ENCODE data around the gene CLEC20A. TPM values are rescaled to one million over a fixed set of nuclear protein-coding genes. Genes with fewer than 3 reads are reported as not detected.

CLEC20A gene
- total RNA-seq = not detected

- no peak for ATAC-seq
Observed at GRCh38 chr1:178496410-178497135, at the start of gene CLEC20A. Gene CLEC20A (minus strand): TSS chr1:178496964. CDS start chr1:178496939, 25 bp downstream.

GRCh38 chr1:178544531-178544930, 47.8 kb upstream of the CLEC20A start:
- no peak for ATAC-seq

GRCh38 chr1:178543290-178543607, 46.5 kb upstream of the CLEC20A start:
- peak; percentile 37 for ATAC-seq

GRCh38 chr1:178542554-178543289, 46.0 kb upstream of the CLEC20A start:
- peak; percentile 89 for ATAC-seq

- peak; percentile 31 for ATAC-seq
Observed at GRCh38 chr1:178541829-178542553, 45.2 kb upstream of the CLEC20A start.

- no peak for ATAC-seq
Observed at GRCh38 chr1:178541379-178541778, 44.6 kb upstream of the CLEC20A start.

- ATAC-seq = no peak
Observed at GRCh38 chr1:178540646-178541045, 43.9 kb upstream of the CLEC20A start.

- no peak for ATAC-seq
Observed at GRCh38 chr1:178540204-178540603, 43.4 kb upstream of the CLEC20A start.

GRCh38 chr1:178539291-178539690, 42.5 kb upstream of the CLEC20A start:
- no peak for ATAC-seq

- peak; percentile 31 for ATAC-seq
Observed at GRCh38 chr1:178538192-178538916, 41.6 kb upstream of the CLEC20A start.

GRCh38 chr1:178537382-178538090, 40.8 kb upstream of the CLEC20A start:
- peak; percentile 14 for ATAC-seq

GRCh38 chr1:178536844-178537371, 40.1 kb upstream of the CLEC20A start:
- ATAC-seq = peak; percentile 88

GRCh38 chr1:178536329-178536728, 39.6 kb upstream of the CLEC20A start:
- no peak for ATAC-seq

GRCh38 chr1:178534137-178534868, 37.5 kb upstream of the CLEC20A start:
- no peak for ATAC-seq

- ATAC-seq = no peak
Observed at GRCh38 chr1:178533121-178533946, 36.6 kb upstream of the CLEC20A start.

- peak; percentile 71 for ATAC-seq
Observed at GRCh38 chr1:178532392-178532791, 35.6 kb upstream of the CLEC20A start.

GRCh38 chr1:178531887-178532286, 35.1 kb upstream of the CLEC20A start:
- peak; percentile 19 for ATAC-seq

- ATAC-seq = no peak
Observed at GRCh38 chr1:178530502-178530901, 33.7 kb upstream of the CLEC20A start.

- peak; percentile 78 for ATAC-seq
Observed at GRCh38 chr1:178530037-178530402, 33.3 kb upstream of the CLEC20A start.

GRCh38 chr1:178529364-178530036, 32.7 kb upstream of the CLEC20A start:
- peak; percentile 12 for ATAC-seq

All from esophagus mucosa (tissue), 1 donor.